OCI-LY3 (cell line): Measurements from ENCODE around the gene DHRS11.

Source experiments
- H2AFZ ChIP-seq: fragments of 200-600, 300-600 bp; shearing (Covaris generic); 2 replicates; pipeline ENCODE4 v1.6.0; 2014; ENCODE audit warnings: antibody characterized with exemption, low read depth, low read length
- H3K27ac ChIP-seq: fragments of 200-600, 300-600 bp; sonication (generic); 2 replicates; pipeline ENCODE4 v1.5.1; 2014; ENCODE audit warnings: mild to moderate bottlenecking, low read length, moderate library complexity, mixed read lengths
- H3K27me3 ChIP-seq: fragments of 200-600, 300-600 bp; sonication (generic); 2 replicates; pipeline ENCODE4 v1.6.1; 2014; ENCODE audit warnings: low read depth, low read length, mixed read lengths
- H3K36me3 ChIP-seq: fragments of 200-600, 300-600 bp; sonication (generic); replicated peaks from 2 replicates; pipeline ENCODE3; 2014; ENCODE audit warnings: low read depth, low read length, mixed read lengths
- H3K4me1 ChIP-seq: fragments of 300-600, 200-600 bp; sonication (generic); 2 replicates; pipeline ENCODE4 v1.6.1; 2014; ENCODE audit warnings: low read length, mixed read lengths
- H3K4me2 ChIP-seq: fragments of 200-600, 300-600 bp; sonication (generic); 2 replicates; pipeline ENCODE4 v1.6.1; 2014; ENCODE audit warnings: low read length, mixed read lengths
- H3K4me3 ChIP-seq: fragments of 300-600, 200-600 bp; sonication (generic); 2 replicates; pipeline ENCODE4 v1.5.1; 2014; ENCODE audit warnings: antibody characterized with exemption, mild to moderate bottlenecking, low read length, moderate library complexity
- H3K79me2 ChIP-seq: fragments of 300-600, 200-600 bp; shearing (Covaris generic); 2 replicates; pipeline ENCODE4 v1.6.1; 2014; ENCODE audit warnings: mild to moderate bottlenecking, low read length, mixed read lengths
- H3K9ac ChIP-seq: fragments of 300-600, 200-600 bp; shearing (Covaris generic); 2 replicates; pipeline ENCODE4 v1.6.0; 2014; ENCODE audit warnings: mild to moderate bottlenecking, low read length, moderate library complexity
- H3K9me3 ChIP-seq: fragments of 200-600, 300-600 bp; shearing (Covaris generic); 2 replicates; pipeline ENCODE4 v1.6.1; 2014; ENCODE audit warnings: low read length, mixed read lengths; ENCODE audit not compliant: insufficient read depth
- H4K20me1 ChIP-seq: fragments of 200-600, 300-600 bp; sonication (generic); 2 replicates; pipeline ENCODE4 v1.6.1; 2016; ENCODE audit warnings: low read length, mixed read lengths; ENCODE audit not compliant: insufficient read depth
- CTCF ChIP-seq: fragments of 200-600, 300-600 bp; sonication (generic); IDR thresholded peaks from 2 replicates; pipeline ENCODE4 v1.5.1; 2014; ENCODE audit warnings: antibody characterized with exemption, low read length, low read depth
- EZH2phosphoT487 ChIP-seq: fragments of 200-600 bp; shearing (Covaris generic); IDR thresholded peaks from 2 replicates; pipeline ENCODE4 v1.6.1; 2018; ENCODE audit warnings: antibody characterized with exemption, mixed run types, low read depth

Gene DHRS11

GRCh38 chr17:36550491-36551417, 40.9 kb upstream of the DHRS11 start:
- peak overlapping the region; percentile 47 for H3K4me2 ChIP-seq
- TF ChIP-seq EZH2phosphoT487 (no peak), CTCF (no peak)
- peak overlapping the region; percentile 25 for H3K4me3 ChIP-seq
- H4K20me1 ChIP-seq, result peaks cover 88% of the 10 kb centered on the region
- H3K27ac ChIP-seq, result peak overlapping the region; percentile 48
- H3K9ac ChIP-seq, result no peak overlapping the region
- H3K9me3 ChIP-seq, result no peaks in the 10 kb centered on the region
- H3K4me1 ChIP-seq, result peaks cover 33% of the 10 kb centered on the region
- H3K36me3 ChIP-seq, result peaks cover 36% of the 10 kb centered on the region
- H3K27me3 ChIP-seq, result no peaks in the 10 kb centered on the region
- no peak overlapping the region for H2AFZ ChIP-seq
- H3K79me2 ChIP-seq, result peaks cover 97% of the 10 kb centered on the region

GRCh38 chr17:36553459-36553858, 38.2 kb upstream of the DHRS11 start:
- H3K4me3 ChIP-seq, result no peak overlapping the region
- no peak overlapping the region for H3K4me2 ChIP-seq
- TF ChIP-seq EZH2phosphoT487 (no peak), CTCF (no peak)
- H3K4me1 ChIP-seq, result peaks cover 18% of the 10 kb centered on the region
- no peak overlapping the region for H3K27ac ChIP-seq
- H4K20me1 ChIP-seq, result peaks cover 74% of the 10 kb centered on the region
- H3K36me3 ChIP-seq, result peaks cover 42% of the 10 kb centered on the region
- no peaks in the 10 kb centered on the region for H3K9me3 ChIP-seq
- no peaks in the 10 kb centered on the region for H3K27me3 ChIP-seq
- no peak overlapping the region for H2AFZ ChIP-seq
- H3K9ac ChIP-seq, result no peak overlapping the region
- peaks cover 80% of the 10 kb centered on the region for H3K79me2 ChIP-seq

- no peak overlapping the region for H3K9ac ChIP-seq
- H3K27ac ChIP-seq, result no peak overlapping the region
- no peak for TF ChIP-seq EZH2phosphoT487
- no peak for TF ChIP-seq CTCF
- no peak overlapping the region for H3K4me2 ChIP-seq
- H3K4me1 ChIP-seq, result no peaks in the 10 kb centered on the region
- H3K36me3 ChIP-seq, result peaks cover 24% of the 10 kb centered on the region
- H3K79me2 ChIP-seq, result peaks cover 2% of the 10 kb centered on the region; the same call in 1 of the 2 replicates
- H3K4me3 ChIP-seq, result no peak overlapping the region
- no peaks in the 10 kb centered on the region for H3K9me3 ChIP-seq
- H2AFZ ChIP-seq, result no peak overlapping the region
- H3K27me3 ChIP-seq, result no peaks in the 10 kb centered on the region
- 0 out of 2 replicates have a peak, but pooled peaks cover 5% of the 10 kb centered on the region for H4K20me1 ChIP-seq
Observed at GRCh38 chr17:36566081-36566480, 25.6 kb upstream of the DHRS11 start.

- TF ChIP-seq CTCF (no peak), EZH2phosphoT487 (no peak)
- Histone ChIP-seq H3K4me3 (no peak overlapping the region), H3K79me2 (peaks cover 29% of the 10 kb centered on the region), H3K27ac (no peak overlapping the region), H3K9ac (no peak overlapping the region), H2AFZ (no peak overlapping the region), H3K27me3 (no peaks in the 10 kb centered on the region), H3K9me3 (no peaks in the 10 kb centered on the region), H3K4me2 (no peak overlapping the region), H3K4me1 (no peaks in the 10 kb centered on the region), H4K20me1 (peaks cover 3% of the 10 kb centered on the region; the same call in 1 of the 2 replicates), H3K36me3 (peaks cover 28% of the 10 kb centered on the region)
Observed at GRCh38 chr17:36575028-36575427, 16.7 kb upstream of the DHRS11 start.
